HG02852 (cell line): ENCODE data around the gene PRTN3.

Source experiments
- ATAC-seq: cut with Tn5 transposase; IDR thresholded peaks from one replicate; pipeline ENCODE4 v1.9.1; 2021; ENCODE audit warnings: mild to moderate bottlenecking, moderate library complexity; ENCODE audit not compliant: unreplicated experiment

Gene PRTN3

DNA sequence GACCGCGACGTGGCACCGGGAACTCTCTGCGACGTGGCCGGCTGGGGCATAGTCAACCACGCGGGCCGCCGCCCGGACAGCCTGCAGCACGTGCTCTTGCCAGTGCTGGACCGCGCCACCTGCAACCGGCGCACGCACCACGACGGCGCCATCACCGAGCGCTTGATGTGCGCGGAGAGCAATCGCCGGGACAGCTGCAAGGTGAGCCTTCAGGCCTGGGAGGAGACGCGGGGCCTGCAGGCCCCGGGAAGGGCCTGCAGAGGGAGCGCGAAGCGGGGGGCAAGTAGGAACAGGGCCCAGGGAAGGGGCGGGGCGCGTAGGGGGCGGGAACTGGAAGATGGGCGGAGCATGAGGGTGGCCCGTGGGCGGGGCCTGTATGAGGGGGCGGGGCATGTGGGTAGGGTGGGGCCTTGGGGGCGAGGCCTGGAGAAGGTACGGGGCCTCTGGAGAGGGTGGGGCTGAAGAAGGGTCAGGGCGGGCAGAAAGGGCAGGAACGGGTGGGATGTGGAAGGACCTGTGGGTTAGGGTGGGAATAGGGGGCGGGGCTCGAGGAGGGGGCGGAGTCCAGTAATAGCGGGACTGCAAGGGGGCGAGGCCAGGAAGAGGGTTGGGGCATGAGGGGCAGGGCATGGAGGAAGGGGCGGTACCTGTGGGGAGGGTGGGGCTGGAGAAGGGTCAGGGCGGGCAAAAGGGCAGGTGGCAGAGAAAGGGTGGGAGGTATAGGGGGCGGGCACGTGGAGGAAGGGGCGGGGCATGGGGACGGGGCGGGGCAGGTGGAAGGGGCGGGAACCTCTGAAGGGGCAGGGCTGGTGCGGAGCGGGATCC lies 21.2 kb downstream of the PRTN3 start:
- no peak for ATAC-seq

- ATAC-seq = no peak
Measured at GRCh38 chr19:862581-863314, 21.9 kb downstream of the PRTN3 start.

DNA sequence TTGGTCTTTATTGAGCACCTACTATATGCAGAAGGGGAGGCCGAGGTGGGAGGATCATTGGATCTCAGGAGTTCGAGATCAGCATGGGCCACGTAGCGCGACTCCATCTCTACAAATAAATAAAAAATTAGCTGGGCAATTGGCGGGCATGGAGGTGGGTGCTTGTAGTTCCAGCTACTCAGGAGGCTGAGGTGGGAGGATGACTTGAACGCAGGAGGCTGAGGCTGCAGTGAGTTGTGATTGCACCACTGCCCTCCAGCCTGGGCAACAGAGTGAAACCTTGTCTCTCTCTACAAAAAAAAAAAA lies 22.5 kb downstream of the PRTN3 start:
- no peak for ATAC-seq

DNA sequence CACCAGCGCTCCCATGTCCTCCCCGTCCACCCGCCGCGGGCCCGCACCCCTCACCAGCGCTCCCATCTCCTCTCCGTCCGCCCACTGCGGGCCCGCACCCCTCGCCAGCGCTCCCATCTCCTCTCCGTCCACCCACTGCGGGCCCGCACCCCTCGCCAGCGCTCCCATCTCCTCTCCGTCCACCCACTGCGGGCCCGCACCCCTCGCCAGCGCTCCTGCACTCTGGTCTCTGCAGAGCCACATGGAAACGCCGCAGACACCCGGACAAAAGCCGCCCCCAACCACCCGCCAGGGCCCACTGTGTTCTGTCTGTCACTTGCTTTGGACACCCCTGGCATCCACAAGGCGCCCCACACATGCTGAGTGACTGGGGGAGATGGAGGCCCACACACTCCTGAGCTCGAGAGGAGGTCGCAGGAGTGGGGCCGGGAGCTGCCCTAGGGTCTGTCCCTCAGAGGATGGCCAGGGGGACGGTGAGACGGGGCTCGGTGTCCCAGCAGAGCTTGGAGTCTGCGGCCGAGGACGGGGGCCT lies 26.0 kb downstream of the PRTN3 start:
- no peak for ATAC-seq

GRCh38 chr19:867301-867793 lies 26.5 kb downstream of the PRTN3 start:
- ATAC-seq = no peak

- ATAC-seq = no peak
Measured at GRCh38 chr19:867855-868457, 27.2 kb downstream of the PRTN3 start.

GRCh38 chr19:868458-869244 lies 27.9 kb downstream of the PRTN3 start:
- no peak for ATAC-seq

- no peak for ATAC-seq
Measured at GRCh38 chr19:869245-870177, 28.7 kb downstream of the PRTN3 start.

DNA sequence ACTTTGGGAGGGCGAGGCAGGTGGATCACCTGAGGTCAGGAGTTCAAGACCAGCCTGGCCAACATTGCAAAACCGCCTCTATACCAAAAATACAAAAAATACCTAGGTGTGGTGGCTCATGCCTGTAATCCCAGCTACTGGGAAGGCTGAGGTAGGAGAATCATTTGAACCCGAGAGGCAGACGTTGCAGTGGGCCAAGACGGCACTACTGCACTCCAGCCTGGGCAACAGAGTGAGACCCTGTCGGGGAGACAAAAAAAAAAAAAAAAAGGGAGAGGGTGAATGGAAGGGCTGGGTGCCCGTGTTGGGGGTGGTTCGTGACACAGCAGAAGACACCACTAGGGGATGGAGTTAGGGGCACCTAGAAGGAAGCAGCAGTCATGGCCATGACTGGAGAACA lies 29.5 kb downstream of the PRTN3 start:
- ATAC-seq = no peak

DNA sequence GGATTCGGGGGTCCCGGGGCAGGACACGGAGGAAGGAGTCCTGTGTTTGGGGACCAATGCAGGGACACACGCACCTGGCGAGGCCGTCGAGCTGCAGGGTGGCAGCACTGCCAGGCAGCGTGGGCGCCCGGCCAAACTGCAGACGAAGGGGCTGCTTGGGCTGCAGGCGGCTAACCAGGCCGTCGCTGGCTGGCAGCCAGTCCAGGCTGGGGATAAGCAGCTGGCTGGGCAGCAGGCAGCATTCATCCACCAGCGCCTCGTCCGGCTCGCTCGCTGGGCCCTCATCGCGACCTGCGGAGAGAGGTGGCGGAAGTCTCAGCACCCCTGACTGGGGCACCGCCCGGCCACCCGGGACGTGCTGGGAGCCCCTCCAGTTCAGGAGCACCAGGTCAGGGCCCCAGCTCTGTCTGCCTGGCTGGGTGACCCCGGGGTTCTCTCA lies 30.2 kb downstream of the PRTN3 start:
- ATAC-seq = no peak

DNA sequence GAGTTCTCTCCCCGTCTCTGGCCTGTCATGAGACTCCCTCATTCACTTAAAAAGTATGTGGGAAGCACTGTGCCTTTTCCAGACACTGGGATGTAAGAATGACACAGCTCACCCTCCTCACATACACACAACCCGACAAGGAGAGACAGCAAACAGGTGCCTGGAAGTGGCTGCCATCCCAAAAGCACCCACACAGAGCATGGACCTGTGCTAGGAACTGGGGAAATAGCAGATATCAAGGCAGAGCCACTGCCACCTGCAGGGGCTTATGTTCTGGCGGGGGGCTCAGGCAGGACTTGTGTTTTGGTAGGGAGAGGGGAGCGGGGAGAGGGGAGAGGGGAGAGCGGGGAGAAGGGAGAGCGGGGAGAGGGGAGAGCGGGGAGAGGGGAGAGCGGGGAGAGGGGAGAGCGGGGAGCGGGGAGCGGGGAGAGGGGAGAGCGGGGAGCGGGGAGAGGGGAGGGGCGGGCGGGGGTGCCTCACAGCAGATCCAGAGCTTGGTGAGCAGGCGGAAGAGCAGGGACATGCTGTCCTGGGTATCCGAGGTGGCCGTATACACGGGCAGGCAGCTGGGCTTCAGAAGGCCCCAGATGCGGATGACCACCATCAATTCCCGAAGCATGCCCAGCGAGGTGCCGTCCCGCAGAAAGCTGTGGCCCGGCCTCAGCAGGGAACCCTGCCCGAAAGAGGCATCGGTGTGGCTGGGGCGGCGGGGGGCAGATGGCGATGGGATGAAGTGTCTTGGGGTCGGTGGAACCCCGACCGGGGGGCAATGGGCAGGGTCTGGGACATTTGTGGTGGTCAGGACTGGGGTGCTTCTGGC lies 30.9 kb downstream of the PRTN3 start:
- ATAC-seq = no peak

GRCh38 chr19:872266-872951 lies 31.6 kb downstream of the PRTN3 start:
- no peak for ATAC-seq

DNA sequence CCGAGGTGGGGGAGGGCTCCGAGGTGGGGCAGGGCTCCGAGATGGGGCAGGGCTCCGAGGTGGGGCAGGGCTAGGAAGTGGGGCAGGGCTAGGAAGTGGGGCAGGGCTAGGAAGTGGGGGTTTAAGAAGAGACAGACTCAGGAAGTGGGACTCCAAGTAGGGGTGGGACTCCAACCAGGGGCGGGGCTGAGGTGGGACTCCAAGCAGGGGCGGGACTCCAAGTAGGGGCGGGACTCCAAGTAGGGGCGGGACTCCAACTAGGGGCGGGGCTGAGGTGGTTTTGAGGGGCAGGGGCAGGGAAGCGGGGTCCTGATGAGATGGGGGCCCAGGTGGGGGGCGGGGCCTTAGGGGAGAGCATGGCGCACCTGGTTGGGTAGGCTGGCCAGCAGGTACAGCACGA lies 32.3 kb downstream of the PRTN3 start:
- no peak for ATAC-seq

DNA sequence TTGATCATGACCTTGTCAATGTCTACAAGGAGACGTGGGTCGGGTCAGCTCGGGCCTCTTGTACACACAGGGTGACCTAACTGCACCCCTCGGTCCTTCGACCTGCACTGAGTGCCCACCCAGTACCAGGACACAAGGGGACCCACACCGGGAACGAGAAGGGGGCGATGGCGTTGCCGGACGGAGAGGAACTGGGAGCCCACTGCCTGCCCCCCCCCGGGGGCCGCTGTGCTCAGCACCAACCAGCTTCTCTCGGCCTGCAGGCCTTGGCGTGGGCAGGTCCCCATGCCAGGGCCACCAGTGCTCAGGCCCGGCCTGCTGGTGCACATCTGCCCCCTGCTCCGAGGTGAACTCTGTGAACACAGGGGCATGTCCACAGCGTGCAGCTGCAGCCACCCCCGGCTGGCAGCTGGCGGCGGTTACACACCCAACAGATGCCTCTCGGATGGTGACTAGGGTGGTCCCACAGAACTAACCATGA lies 32.8 kb downstream of the PRTN3 start:
- ATAC-seq = no peak

GRCh38 chr19:875265-875879 lies 34.6 kb downstream of the PRTN3 start:
- ATAC-seq = no peak

DNA sequence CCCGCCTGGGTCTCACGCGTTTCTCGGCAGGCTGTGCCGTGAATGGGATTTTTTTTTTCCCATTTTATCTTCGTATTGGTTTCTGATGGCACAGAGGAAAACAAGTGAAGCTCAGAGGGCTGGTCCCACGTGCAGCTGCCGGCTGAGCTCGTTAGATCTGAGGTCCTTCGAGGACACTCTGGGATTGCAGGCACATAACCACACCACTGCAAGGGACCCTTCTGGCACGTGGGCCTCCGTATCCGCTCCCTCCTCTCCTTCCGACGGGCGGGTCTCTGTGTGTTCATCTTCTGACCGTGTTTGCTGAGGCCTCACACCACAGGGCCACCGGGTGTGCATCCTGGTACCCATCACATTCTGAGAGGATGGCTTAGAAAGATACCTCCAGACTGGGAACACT lies 35.3 kb downstream of the PRTN3 start:
- ATAC-seq = no peak

GRCh38 chr19:876780-877314 lies 36.0 kb downstream of the PRTN3 start:
- no peak for ATAC-seq
